Measurements from ENCODE around the gene RERE. TPM values are rescaled to one million over a fixed set of nuclear protein-coding genes. Genes with fewer than 3 reads are reported as not detected.

RERE gene
- total RNA-seq, 1 donor from 2014 or later: 64.6 TPM

- Histone ChIP-seq H3K4me1 (peaks cover 0 to 5% of the 10 kb centered on the region in 2 donors), H3K9me3 (no peaks in the 10 kb centered on the region), H3K27me3 (no peaks in the 10 kb centered on the region), H3K36me3 (no peaks in the 10 kb centered on the region), H3K27ac (no peak overlapping the region), H3K4me3 (no peak overlapping the region)
- TF ChIP-seq CTCF (IDR thresholded peaks at IDR 0.05): no peak
- DNase-seq (ENCODE audit: low spot score in 2 of 2): no peak
- intact Hi-C loops (cut with DNase I): loop anchor here (2.0 to 5.0 kb wide), 2 partner anchors 107 to 283 kb away; no protein-coding TSS in a partner anchor
Measured at GRCh38 chr1:8563944-8564537, 253.4 kb downstream of the RERE start.

GRCh38 chr1:8562881-8563865, 254.3 kb downstream of the RERE start:
- no peaks in the 10 kb centered on the region for H3K27me3 ChIP-seq
- intact Hi-C loops (cut with DNase I): loop anchor here (2.0 to 5.0 kb wide), 2 partner anchors 108 to 284 kb away; no protein-coding TSS in a partner anchor
- no peak overlapping the region for H3K27ac ChIP-seq
- H3K4me1 ChIP-seq: peaks cover 0 to 5% of the 10 kb centered on the region in 2 donors
- no peak overlapping the region for H3K4me3 ChIP-seq
- no peaks in the 10 kb centered on the region for H3K36me3 ChIP-seq
- no peak for TF ChIP-seq CTCF (IDR thresholded peaks at IDR 0.05)
- DNase-seq (ENCODE audit: low spot score in 2 of 2): no peak
- H3K9me3 ChIP-seq: no peaks in the 10 kb centered on the region

- H3K27ac ChIP-seq: no peak overlapping the region
- TF ChIP-seq CTCF (IDR thresholded peaks at IDR 0.05): no peak
- DNase-seq (ENCODE audit: low spot score in 2 of 2): no peak
- no peaks in the 10 kb centered on the region for H3K27me3 ChIP-seq
- H3K4me1 ChIP-seq: peaks cover 0 to 5% of the 10 kb centered on the region in 2 donors
- no peaks in the 10 kb centered on the region for H3K9me3 ChIP-seq
- H3K36me3 ChIP-seq: no peaks in the 10 kb centered on the region
- intact Hi-C loops (cut with DNase I): loop anchor here (2.0 to 5.0 kb wide), 2 partner anchors 109 to 285 kb away; no protein-coding TSS in a partner anchor
- H3K4me3 ChIP-seq: no peak overlapping the region
Measured at GRCh38 chr1:8562222-8562621, 255.2 kb downstream of the RERE start.

- peak; percentile 84 to 87 (median 87) for TF ChIP-seq CTCF (IDR thresholded peaks at IDR 0.05)
- no peaks in the 10 kb centered on the region for H3K9me3 ChIP-seq
- intact Hi-C loops (cut with DNase I): loop anchor here (2.0 to 5.0 kb wide), 2 partner anchors 166 to 286 kb away; no protein-coding TSS in a partner anchor
- H3K27me3 ChIP-seq: no peaks in the 10 kb centered on the region
- DNase-seq (ENCODE audit: low spot score in 2 of 2): no peak
- no peak overlapping the region for H3K4me3 ChIP-seq
- peaks cover 0 to 5% of the 10 kb centered on the region in 2 donors for H3K4me1 ChIP-seq
- H3K36me3 ChIP-seq: no peaks in the 10 kb centered on the region
- H3K27ac ChIP-seq: no peak overlapping the region
Measured at GRCh38 chr1:8560611-8561544, 256.6 kb downstream of the RERE start.

- H3K4me1 ChIP-seq: peaks cover 0 to 5% of the 10 kb centered on the region in 2 donors
- H3K36me3 ChIP-seq: no peaks in the 10 kb centered on the region
- intact Hi-C loops (cut with DNase I): loop anchor here (2.0 to 5.0 kb wide), 2 partner anchors 167 to 287 kb away; no protein-coding TSS in a partner anchor
- no peak for TF ChIP-seq CTCF (IDR thresholded peaks at IDR 0.05)
- H3K27me3 ChIP-seq: no peaks in the 10 kb centered on the region
- H3K27ac ChIP-seq: no peak overlapping the region
- no peaks in the 10 kb centered on the region for H3K9me3 ChIP-seq
- DNase-seq (ENCODE audit: low spot score in 2 of 2): no peak
- H3K4me3 ChIP-seq: no peak overlapping the region
Measured at GRCh38 chr1:8560035-8560434, 257.4 kb downstream of the RERE start.
